ENCODE measurements around the gene SUN2.

Gene SUN2

DNA sequence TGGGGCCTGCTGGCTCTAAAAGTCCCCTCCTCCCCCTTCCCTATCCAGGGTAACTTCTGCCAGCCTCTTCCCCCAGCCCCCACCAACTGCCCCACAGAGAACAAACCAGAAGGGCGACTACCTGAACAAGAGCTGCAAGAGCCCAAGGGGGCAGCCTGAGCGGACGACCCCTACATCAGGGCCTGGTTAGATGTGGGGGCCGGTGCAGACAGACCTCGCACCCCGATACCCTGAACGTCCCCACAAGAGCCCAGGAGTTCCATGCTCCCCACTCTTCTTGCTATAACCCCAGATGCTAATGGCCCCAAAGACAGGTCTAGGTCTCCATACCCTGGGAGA, 20.7 kb downstream of the SUN2 start:
- DNase-seq (ENCODE audit: low read depth in 2 of 2) = no peak

DNA sequence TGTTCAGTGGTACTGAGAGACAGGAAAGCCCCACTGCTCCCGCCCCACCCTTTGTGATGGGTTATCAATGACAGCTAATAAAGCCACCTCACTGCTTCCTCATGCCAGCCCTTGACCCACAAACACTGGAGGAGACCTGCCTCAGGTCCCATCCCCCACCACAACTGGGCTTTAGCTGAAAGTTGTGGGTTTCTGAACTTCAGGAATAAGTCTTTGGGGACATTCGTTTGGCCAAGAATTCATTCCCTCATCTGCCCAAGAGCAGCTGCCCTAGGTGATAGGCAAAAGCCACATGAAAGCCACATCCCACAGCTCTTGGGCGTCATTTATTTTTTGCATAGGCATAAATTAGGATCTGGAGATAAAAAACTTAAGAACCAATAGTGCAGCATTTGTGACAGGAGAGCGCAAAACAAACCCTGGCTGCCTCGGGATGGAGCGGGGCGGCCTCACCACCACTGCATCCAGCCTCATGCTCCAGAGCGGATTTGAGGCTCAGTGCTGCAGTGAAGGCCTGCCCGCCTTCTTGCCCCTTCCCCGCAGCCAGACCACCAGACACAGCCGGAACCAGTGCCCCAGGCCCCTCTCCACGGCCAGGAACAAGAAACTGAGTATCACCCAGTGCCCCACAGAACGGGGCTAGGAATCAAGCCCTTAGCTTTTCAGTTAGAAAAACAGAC, 21.2 kb downstream of the SUN2 start:
- DNase-seq (ENCODE audit: low read depth in 2 of 2) = no peak

DNA sequence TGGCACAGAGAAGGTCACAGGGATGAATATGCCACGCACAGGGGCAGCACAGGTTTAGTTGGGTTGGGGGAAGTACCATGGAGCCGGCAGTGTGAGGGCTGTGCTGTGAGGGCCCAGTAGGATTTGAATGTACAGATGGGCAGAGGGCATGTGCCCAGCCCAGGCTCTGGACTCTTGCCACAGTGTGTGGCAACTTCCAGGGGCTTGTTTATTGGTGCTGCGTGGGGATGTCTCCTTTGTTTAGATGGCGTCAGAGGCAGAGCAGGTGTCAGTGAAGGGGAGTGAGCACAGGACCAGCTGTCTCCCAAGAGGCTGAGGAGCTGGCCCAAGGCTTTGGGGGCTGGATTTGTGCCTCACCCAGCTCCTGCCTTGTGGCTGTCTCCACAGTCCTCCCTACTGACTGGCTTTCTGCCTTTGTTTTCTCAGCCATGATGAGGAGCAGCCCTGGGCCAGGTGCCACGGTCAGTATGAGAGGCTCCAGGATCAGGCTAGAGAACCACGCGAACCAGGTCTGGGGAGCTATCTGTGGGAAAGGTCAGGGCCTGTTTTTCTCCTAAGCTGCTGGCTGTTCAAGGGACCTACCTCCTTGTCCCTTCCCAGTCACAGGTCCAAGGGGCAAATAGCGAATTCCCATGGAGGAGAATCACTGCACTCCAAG, 21.9 kb downstream of the SUN2 start:
- no peak for DNase-seq (ENCODE audit: low read depth in 2 of 2)

- DNase-seq (ENCODE audit: low read depth in 2 of 2) = peak in 1 of 2 experiments; percentile 38
Observed at GRCh38 chr22:38733329-38733723, 22.5 kb downstream of the SUN2 start.

DNA sequence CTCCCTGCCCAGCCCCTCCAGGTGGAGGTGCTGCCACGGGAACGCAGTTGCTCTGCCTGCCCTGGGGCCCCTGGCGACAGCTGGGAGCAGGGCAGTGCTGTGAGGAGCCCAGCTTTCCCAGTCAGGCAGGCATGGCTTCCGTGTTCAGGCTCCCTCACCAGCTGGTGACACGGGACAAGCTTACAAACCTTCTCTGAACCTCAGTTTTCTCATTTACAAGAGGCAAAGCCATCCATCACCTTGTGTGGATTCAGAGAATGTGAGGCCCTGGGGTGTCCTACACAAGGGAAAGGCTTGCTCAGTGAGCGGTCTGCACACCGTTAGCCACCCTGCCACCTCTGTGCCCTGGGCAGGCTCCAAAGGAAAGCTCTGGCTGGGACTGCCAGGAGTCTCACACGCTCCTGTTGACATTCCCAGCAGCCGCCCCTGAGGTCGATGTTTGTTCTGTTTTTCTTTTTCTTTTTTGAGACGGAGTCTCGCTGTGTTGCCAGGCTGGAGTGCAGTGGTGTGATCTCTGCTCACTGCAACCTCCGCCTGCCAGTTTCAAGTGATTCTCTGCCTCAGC, 23.5 kb downstream of the SUN2 start:
- no peak for DNase-seq (ENCODE audit: low read depth in 2 of 2)

DNA sequence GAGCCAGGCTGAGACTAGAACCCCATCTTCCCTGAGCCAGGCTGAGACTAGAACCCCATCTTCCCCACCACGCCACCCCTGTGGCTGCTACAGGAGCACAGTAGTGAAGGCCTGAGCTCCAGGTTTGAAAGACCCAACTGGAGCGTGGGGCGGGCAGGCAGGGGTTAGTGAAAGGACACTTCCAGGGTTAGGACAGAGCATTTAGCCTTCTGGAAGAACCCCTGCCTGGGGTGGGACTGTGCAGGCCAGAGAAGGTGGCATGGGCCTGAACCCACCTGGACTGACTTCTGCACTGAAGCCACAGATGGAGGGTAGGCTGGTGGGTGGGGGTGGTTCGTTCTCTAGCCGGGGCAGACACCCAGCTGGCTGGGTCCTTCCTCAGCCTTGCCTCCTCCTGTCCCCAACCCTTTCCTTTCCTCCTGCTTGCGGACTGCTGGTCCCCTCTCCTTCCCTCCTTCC, 24.1 kb downstream of the SUN2 start:
- no peak for DNase-seq (ENCODE audit: low read depth in 2 of 2)

DNA sequence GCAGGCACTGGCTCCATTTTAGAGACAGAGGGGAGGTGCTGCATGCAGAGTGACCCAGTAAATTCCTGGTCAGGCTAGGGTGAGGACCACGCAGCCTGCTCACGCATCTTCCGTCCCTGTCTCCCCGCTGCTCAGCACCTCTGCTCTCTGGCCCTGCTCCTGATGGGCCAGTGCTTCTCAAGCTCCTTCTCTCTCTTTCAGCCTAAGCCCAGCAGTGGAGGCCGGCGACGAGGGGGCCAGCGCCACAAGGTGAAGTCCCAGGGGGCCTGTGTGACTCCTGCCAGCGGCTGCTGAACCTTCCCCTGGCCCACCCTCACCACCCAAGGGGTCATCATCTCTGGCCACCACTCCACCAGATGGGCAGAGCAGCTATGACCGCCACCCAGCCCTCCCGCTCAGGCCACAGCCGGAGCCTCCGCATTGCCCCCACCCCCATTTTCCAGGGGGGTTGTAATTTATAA, 25.4 kb downstream of the SUN2 start:
- no peak for DNase-seq (ENCODE audit: low read depth in 2 of 2)

GRCh38 chr22:38729946-38730345, 25.9 kb downstream of the SUN2 start:
- DNase-seq (ENCODE audit: low read depth in 2 of 2) = no peak

DNA sequence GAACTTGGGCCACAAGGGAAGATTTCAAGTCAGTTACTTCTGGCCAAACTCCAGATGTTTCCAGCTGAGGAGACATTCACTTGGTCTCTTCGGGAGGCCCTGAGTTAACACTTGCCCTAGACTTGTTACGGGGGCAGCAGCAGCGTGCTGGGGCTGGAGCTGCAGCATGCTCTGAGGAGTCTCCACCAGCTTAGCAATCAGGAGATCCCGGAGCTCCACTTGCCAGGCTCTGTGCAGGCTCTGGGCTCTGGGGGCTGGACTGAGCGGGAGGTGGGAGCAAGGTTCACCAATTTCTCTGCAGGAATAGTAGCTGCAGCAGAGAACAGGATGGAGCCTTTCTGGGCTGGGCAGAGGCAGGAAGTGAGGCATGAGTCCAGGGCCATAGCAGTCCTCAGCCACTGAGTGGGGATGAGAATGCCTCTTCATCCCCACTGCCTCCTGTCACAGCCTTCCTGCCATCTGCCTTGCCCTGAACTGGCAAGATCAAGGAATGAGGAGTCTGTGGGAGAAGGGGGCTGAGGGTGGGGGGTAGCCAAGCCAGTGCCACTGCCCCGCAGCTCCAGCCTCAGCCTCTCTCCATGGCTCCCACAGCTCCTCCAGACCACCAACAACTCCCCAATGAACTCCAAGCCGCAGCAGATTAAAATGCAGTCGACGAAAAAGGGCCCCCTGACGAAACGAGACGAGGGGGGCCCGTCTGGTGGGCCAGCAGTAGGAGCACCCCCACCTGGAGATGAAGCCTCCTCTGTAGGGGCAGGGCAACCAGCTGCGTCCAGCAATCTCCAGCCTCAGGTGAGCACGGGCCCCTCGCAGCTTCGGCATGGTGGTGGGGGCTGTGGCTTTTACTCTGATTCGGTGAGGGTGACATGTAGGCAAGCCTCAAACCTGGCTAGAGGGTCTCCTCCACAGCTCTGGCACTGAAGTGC, 26.7 kb downstream of the SUN2 start:
- DNase-seq (ENCODE audit: low read depth in 2 of 2) = no peak

DNA sequence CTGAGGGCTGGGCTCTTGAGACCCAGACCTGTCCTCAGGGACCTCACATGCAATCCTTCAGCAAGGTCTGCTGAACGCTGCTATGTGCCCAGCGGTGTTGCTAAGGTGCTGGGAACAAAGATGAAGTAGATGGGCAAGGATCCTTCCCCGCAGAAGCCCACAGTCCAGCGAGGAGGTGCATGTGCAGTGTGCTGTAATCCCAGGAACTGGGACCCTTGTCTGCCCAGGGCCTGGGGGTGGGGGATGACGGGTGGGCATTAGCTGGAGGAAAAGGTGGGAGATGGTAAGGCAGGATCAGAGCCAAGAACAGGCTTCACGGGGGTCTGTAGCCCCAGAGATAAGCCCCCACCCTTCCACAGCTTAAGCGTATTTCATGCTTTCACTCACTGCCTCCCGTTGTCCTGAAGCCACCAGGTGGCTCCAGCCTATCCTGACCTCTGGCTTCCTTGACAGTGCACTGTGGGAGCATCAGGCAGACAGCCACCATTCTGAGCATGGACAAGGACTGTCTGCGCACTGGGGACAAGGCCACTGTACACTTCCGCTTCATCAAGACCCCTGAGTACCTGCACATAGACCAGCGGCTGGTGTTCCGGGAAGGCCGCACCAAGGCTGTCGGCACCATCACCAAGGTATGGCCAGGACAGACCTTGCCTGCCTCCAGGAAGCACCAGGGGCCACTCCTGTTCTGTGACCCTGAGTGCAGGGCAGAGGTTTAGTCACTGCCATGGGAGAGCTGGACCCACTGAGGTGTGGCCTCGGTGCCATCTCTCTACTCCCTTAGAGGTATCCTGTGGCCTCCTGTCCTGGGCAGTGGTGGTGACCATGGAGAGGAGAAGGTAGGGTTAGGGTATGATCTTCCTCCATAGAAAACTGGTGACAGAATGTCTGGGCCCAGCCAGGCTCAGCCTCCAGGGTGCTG, 28.0 kb downstream of the SUN2 start:
- DNase-seq (ENCODE audit: low read depth in 2 of 2) = no peak

DNA sequence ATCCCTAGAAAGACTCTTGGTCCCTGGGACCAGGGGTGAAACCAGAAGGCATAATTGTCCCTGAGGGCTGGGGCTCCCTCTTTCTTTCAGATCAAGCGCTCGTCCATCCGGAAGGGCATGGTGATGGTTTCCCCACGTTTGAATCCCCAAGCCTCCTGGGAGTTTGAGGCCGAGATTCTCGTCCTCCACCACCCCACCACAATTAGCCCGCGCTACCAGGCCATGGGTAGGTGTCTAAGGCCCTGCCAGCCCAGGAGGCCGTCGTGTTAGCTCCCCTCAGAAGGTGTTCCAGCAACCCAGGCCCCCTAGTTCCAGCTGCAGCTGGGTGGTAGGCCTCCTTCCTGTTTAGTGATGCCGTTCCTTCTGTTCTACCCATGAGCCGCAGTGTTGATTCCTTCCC, 28.7 kb downstream of the SUN2 start:
- DNase-seq (ENCODE audit: low read depth in 2 of 2) = no peak

DNA sequence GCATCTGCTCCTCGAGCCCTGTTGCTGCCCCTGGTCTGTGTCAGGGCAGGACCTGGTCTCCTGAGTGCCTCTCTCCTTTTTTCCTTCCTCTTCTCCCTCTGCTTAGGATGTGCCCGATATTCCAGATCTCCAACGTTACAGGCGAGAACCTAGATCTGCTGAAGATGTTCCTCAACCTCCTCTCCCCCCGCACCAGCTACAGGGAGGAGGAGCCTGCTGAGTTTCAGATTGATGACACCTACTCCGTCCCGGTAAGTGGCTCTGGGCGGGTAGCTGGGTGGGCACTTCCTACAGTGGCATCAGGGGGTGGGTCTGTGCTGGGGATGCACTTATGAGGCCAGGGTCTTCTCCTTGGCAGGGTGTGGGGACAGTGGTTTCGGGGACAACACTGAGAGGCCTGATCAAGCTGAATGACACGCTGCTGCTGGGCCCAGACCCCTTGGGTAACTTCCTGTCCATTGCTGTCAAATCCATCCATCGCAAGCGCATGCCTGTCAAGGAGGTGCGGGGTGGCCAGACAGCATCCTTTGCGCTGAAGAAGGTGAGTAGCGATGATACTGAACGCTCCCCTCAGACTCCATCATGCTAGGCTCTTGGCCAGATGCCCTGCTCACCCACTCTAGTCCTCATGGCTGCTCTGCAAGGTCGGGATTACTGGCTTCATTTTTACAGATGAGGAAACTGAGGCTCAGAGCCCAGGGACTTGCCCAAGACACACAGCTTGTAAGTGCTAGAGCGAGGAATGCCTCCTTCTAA, 29.7 kb downstream of the SUN2 start:
- no peak for DNase-seq (ENCODE audit: low read depth in 2 of 2)

DNA sequence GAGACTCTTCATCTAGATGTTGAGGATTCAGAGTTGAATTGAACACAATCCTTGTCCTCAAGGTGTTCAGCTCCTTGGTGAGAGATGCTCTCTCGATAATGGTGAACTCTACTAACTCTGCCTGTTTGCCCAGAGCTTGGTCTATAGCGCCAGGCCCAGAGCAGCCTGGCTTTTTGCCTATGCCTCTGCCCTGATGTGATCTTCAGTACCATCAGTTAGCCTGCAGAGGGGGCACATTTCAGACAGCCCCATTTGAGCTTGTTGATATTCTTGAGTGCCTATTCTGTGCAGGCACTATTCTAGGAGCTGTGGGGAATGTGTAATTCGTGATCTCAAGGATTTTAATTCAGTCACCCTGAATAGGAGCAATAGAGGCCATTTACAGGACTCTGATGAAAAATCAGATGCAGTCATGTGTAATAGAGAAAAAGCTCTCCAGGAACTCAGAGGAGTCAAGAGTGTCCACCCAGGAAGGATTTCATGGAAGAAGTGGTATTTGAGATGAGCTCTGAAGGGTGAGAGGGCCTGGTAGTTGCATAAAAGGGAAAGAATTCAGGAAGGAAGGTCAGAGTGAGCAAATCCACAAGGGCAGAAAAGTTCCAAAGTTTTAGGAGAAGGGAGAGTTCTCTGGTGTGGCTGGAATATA, 30.7 kb downstream of the SUN2 start:
- no peak for DNase-seq (ENCODE audit: low read depth in 2 of 2)

GRCh38 chr22:38724176-38724575, 31.6 kb downstream of the SUN2 start:
- no peak for DNase-seq (ENCODE audit: low read depth in 2 of 2)

DNA sequence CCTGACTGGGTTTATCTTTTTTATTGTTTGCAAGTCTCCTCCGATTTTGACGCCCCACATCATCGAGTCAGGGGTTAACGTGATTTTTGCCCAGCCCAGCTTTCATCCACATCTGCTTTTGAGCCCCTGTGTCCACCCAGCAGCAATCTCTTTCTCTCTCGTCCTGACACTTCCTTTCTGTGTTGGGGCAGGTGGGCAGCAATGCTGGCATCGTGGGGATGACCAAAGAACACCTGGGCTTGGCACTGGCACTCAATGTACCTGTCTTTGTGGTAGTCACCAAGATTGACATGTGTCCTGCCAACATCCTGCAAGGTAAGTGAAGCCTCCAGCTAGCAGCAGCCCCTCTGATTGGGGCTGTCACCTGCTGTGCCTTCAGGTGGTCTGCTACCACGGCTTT, 34.2 kb downstream of the SUN2 start:
- DNase-seq (ENCODE audit: low read depth in 2 of 2) = no peak

DNA sequence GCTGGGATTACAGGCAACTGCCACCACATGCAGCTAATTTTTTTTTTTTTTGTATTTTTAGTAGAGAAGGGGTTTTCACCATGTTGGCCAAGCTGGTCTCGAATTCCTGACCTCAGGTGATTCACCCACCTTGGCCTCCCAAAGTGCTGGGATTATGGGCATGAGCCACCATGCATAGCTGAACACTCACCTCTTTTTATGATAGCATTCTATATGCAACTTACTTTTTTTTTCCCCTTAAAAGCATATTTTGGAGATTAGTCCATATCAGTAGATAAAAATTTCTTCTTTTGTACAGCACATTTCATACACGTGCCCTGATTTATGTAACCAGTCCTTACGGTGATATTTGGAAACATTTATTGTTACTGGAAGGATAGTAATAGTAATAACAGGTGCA, 35.4 kb downstream of the SUN2 start:
- DNase-seq (ENCODE audit: low read depth in 2 of 2) = no peak

DNA sequence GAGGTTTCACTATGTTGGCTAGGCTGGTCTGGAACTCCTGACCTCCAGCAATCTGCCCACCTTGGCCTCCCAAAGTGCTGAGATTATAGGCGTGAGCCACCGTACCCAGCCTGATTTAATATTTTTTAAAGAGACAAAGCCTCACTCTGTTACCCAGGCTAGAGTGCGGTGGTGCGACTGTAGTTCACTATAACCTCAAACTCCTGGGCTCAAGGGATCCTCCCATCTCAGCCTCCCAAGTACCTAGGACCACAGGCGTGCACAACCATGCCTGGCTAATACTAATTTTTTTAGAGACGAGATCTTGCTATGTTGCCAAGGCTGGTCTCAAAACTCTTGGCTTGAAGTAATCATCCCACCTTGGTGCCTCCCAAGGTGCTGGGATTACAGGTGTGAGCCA, 36.6 kb downstream of the SUN2 start:
- no peak for DNase-seq (ENCODE audit: low read depth in 2 of 2)

DNA sequence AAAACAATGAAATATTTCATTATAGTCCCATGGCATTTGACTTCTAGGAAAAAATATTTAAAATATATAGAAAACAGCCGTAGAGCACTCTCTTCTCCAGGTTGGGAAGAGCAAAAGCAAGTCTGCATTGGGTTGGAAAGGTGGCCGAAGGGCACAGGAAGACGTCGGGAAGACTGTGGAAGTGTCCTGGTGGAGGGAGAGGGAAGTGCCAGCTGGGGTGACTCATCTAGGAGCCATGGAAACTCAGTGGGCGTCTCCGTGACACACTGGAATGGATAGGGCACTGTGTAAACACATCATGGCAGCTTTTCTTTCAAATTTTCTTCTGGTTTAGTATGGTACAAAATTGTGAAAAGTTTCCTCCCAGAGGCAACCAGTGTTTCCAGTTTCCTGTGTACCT, 37.4 kb downstream of the SUN2 start:
- no peak for DNase-seq (ENCODE audit: low read depth in 2 of 2)

DNA sequence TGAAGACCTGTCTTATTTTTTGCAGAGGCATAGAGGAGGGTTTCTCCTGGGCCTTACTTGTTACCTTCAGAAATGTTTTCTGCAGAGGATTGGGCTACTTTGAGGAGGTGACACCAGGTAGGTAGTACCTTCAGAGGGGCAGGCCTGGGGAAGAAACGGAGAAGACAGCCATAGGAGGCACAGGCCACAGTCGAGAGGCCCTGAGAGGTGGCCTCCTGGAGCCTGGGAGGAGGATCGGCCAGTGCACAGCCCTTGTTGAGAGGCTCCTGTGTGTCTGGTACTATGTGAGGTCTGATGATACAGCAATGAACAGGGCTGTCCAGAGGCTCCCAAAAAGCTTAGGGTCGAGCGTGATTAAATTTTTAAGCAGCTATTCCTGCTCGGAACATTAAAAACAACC, 38.6 kb downstream of the SUN2 start:
- no peak for DNase-seq (ENCODE audit: low read depth in 2 of 2)

- no peak for DNase-seq (ENCODE audit: low read depth in 2 of 2)
Observed at GRCh38 chr22:38716826-38717225, 39.0 kb downstream of the SUN2 start.

Measured in stimulated activated CD4-positive, alpha-beta T cell treated with anti-CD3 and anti-CD28 coated beads, Interleukin-12 subunit alpha, Interleukin-12 subunit beta, amount 100 ng/mL, for 24 hours (primary cell).